Ascending aorta (tissue), 2 donors: Measurements from ENCODE around the gene CCDC134. TPM values are rescaled to one million over a fixed set of nuclear protein-coding genes. Genes with fewer than 3 reads are reported as not detected.

Source experiments
- DNase-seq, 2 donors: peaks; one replicate each; pipeline ENCODE4 v3.0.0-alpha.2; 2019; ENCODE audit warnings: low spot score in 2 of 2
- H3K27ac ChIP-seq, 2 donors: fragments of 200-600 bp; sonication (generic); one replicate each; pipeline ENCODE4 v1.5.1; 2016 to 2017; ENCODE audit warnings: mild to moderate bottlenecking in 1 of 2
- H3K27me3 ChIP-seq: fragments of 200-600 bp; sonication (generic); one replicate; pipeline ENCODE4 v1.5.1; 2017
- H3K36me3 ChIP-seq, 2 donors: fragments of 200-600 bp; sonication (generic); one replicate each; pipeline ENCODE4 v1.5.1; 2016
- H3K4me1 ChIP-seq, 2 donors: fragments of 200-600 bp; sonication (generic); one replicate each; pipeline ENCODE4 v1.5.1; 2016 to 2017; ENCODE audit warnings: mild to moderate bottlenecking in 1 of 2
- H3K4me3 ChIP-seq, 2 donors: fragments of 200-600 bp; sonication (generic); one replicate each; pipeline ENCODE4 v1.5.1; 2016 to 2017; ENCODE audit warnings: mild to moderate bottlenecking in 1 of 2
- H3K9me3 ChIP-seq, 2 donors: fragments of 200-600 bp; sonication (generic); one replicate each; pipeline ENCODE4 v1.5.1; 2016
- intact Hi-C: fragments of 100-400 bp; cut with DNase I; formaldehyde crosslinking; loops from one replicate; pipeline ENCODE4 v1.15.1; 2023
- total RNA-seq: library from RNA; depleted of rRNA; stranded (reverse); fragments of >200 nt; gene quantifications from one replicate; pipeline ENCODE4 v1.1.0, GENCODE V29; 2016
- TF ChIP-seq, protein P1 (sequence below), 3 experiments: fragments of 200-600 bp in 2 of 3; fragments of 450-650 bp in 1 of 3; sonication (generic) in 2 of 3; IDR thresholded peaks; one replicate each; pipeline ENCODE4 v1.5.1; 2016 to 2019; ENCODE audit warnings: antibody characterized with exemption in 3 of 3, mild to moderate bottlenecking in 1 of 3, moderate library complexity in 1 of 3

Gene CCDC134
- total RNA-seq, 1 donor from 2014 or later = 6.4 TPM

DNA sequence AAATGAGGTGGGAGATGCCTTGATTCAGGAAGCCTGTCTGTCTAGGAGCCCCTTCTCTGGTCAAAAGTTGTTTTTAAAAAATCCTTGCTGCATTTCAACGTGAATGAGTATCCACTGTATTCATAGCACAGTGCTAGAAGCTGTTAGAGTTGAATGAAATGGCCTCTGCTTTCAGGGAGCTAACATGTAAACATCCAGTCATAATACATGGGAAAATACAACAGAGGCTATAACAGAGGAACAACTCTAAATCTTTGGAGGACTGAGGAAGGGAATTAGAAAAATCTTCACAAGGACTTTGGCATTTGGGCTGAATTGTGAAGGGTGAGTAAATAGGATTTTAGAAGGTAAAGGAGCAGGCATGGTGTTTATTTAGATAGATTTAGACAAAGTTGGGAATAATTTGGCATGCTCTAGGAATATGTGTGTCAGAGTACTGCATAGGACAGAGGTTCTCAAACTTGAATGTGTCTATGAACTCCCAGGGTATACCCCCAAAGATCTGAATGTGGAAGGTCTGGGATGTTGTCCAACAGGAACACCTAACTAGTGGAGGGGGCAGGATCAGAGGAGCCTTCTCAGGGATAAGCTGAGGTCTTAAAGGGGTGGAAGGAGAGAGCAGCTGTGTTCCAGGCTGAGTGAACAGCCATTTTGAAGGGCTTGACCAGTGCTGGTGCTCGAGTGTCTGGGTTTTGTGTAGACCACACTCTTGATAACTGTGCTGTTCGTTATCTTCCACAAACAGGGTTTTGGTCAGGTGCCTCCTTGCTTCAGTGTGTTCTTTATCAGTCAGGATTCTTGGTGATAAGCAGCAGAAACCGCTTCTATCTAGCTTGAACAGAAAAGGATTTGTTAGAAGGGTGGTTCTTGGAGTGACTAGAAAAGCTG lies 45.1 kb downstream of the CCDC134 start:
- no peaks in the 10 kb centered on the region for H3K36me3 ChIP-seq
- no peak overlapping the region for H3K4me3 ChIP-seq
- no peak overlapping the region for H3K27ac ChIP-seq
- no peaks in the 10 kb centered on the region for H3K27me3 ChIP-seq
- no peak for DNase-seq
- peaks cover 0 to 4% of the 10 kb centered on the region in 2 donors for H3K4me1 ChIP-seq
- TF ChIP-seq, protein P1, sequence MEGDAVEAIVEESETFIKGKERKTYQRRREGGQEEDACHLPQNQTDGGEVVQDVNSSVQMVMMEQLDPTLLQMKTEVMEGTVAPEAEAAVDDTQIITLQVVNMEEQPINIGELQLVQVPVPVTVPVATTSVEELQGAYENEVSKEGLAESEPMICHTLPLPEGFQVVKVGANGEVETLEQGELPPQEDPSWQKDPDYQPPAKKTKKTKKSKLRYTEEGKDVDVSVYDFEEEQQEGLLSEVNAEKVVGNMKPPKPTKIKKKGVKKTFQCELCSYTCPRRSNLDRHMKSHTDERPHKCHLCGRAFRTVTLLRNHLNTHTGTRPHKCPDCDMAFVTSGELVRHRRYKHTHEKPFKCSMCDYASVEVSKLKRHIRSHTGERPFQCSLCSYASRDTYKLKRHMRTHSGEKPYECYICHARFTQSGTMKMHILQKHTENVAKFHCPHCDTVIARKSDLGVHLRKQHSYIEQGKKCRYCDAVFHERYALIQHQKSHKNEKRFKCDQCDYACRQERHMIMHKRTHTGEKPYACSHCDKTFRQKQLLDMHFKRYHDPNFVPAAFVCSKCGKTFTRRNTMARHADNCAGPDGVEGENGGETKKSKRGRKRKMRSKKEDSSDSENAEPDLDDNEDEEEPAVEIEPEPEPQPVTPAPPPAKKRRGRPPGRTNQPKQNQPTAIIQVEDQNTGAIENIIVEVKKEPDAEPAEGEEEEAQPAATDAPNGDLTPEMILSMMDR (IDR thresholded peaks at IDR 0.05) = no peak
- intact Hi-C loops = no loop called here
- no peaks in the 10 kb centered on the region for H3K9me3 ChIP-seq

DNA sequence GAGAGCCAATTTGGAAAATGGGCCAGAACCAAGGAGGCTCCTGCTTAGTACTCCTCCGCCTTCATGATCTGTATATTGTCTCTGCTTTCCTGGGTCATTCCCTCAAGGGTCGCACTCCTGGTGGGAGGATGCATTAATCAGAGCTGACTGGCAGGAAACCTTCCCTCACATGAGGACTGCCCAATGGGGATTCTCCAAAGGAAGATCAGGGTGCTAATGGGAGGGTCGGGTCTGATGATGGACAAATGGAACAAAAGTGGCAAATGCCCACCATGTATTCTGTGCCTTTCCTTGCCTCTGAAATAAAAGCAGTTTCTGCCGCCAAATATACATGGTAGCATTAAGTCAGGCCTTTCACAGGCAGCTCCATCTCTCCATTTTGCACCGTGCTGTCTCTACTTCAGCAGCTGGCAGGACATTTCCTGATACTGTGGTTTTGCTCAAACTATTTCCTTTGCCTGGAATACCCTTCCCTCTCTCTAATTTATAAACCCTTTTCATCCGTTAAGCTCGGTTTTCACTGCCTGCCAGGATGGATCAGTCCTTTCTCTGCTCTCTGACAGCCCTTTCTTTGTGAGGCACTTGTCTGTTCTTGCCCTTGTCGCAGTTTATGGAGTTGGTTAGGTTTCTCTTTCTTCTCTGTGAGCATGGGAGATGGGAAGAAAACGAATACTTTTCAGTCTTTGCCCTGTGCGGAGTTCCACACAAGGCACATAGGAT lies 45.9 kb downstream of the CCDC134 start:
- Histone ChIP-seq H3K4me3 (no peak overlapping the region), H3K9me3 (no peaks in the 10 kb centered on the region), H3K27me3 (no peaks in the 10 kb centered on the region), H3K27ac (no peak overlapping the region), H3K4me1 (peaks cover 0 to 4% of the 10 kb centered on the region in 2 donors), H3K36me3 (no peaks in the 10 kb centered on the region)
- TF ChIP-seq, protein P1 (IDR thresholded peaks at IDR 0.05) = no peak
- no peak for DNase-seq
- intact Hi-C loops = no loop called here

DNA sequence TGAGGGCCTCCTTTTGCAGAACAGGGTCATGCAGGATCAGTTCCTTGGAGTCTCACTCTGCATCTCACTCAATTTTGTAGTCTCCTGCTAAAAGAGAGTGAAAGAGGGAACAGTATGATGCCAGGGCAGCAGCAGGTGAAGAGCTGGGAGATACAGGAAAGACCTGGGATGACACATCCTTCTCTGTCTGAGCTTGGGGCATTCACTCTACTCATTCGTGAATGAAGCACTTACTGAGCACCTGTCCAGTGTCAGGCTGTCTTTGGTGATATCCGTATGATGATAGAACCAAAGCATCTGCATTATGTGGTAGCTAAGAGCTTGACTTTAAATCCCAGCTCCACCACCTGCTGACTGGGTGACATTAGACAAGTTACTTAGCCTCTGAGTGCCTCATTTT lies 46.8 kb downstream of the CCDC134 start:
- H3K36me3 ChIP-seq = no peaks in the 10 kb centered on the region
- peaks cover 0 to 4% of the 10 kb centered on the region in 2 donors for H3K4me1 ChIP-seq
- intact Hi-C loops = no loop called here
- H3K9me3 ChIP-seq = no peaks in the 10 kb centered on the region
- no peak for DNase-seq
- TF ChIP-seq, protein P1 (IDR thresholded peaks at IDR 0.05) = no peak
- H3K4me3 ChIP-seq = no peak overlapping the region
- no peaks in the 10 kb centered on the region for H3K27me3 ChIP-seq
- no peak overlapping the region for H3K27ac ChIP-seq

DNA sequence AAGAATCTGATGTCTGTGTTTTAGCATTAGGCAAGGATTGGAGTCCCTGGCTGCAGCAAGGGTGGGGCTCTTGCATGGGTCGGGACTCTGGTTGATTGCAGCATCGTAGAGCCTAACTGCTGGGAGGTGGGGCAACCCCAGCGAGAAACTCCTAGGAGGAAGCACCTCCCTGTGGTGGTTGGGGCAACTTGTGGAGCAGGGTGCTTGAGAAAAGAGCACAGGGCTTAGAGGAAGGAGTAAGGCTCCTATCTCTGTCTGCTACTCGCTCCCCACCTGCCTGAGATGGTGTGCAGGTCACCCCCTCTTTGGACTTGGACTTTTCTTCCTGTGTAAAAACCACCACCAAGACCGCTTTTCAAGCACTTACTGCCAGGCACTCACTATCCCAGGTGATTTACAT lies 48.0 kb downstream of the CCDC134 start:
- no peaks in the 10 kb centered on the region for H3K9me3 ChIP-seq
- H3K36me3 ChIP-seq = no peaks in the 10 kb centered on the region
- H3K4me3 ChIP-seq = no peak overlapping the region
- DNase-seq = no peak
- H3K27ac ChIP-seq = no peak overlapping the region
- TF ChIP-seq, protein P1 (IDR thresholded peaks at IDR 0.05) = no peak
- H3K27me3 ChIP-seq = no peaks in the 10 kb centered on the region
- intact Hi-C loops = no loop called here
- peaks cover 0 to 4% of the 10 kb centered on the region in 2 donors for H3K4me1 ChIP-seq

DNA sequence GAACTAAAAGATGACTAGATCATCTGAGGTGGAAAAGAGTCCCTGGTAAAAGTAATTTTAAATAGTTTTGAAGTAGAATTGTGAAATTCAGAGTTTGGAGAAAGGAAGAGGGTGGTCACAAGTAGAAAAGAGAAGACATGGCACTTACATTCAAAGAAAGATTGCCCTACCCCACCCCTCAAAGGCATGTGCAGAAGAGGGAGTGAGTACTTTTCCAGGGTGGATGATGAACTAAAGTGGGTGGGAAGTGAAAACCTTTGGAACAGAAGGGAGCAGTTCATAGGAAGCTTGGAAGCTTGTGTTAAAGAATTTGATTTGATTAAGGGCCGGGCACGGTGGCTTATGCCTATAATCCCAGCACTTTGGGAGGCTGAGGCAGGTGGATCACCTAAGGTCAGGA lies 56.0 kb downstream of the CCDC134 start:
- Histone ChIP-seq H3K9me3 (no peaks in the 10 kb centered on the region), H3K4me1 (no peaks in the 10 kb centered on the region), H3K4me3 (no peak overlapping the region), H3K36me3 (no peaks in the 10 kb centered on the region), H3K27ac (no peak overlapping the region), H3K27me3 (no peaks in the 10 kb centered on the region)
- intact Hi-C loops = no loop called here
- TF ChIP-seq, protein P1 (IDR thresholded peaks at IDR 0.05) = no peak
- no peak for DNase-seq
